ENCODE results near the gene SLC6A3.

DNA sequence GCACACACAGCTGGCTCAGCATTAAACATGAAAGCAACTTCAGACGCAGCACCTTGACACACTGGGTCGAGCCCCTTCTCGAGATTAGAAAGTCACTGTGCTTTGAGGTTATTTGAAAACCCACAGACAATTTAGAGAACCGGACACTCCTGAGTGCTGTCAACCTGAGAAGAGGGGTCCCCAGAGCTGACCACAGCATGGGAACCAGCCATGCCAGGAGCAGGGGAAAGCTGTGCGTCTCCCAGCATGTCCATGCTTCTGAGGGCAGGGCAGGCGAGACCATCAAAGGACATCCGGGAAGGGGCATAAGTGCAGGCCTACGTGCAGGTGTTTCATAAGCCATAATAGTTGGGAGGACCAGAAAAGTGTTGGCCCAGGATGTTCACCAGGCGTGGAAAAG lies 20.5 kb downstream of the SLC6A3 start:
- TF ChIP-seq, protein P1, sequence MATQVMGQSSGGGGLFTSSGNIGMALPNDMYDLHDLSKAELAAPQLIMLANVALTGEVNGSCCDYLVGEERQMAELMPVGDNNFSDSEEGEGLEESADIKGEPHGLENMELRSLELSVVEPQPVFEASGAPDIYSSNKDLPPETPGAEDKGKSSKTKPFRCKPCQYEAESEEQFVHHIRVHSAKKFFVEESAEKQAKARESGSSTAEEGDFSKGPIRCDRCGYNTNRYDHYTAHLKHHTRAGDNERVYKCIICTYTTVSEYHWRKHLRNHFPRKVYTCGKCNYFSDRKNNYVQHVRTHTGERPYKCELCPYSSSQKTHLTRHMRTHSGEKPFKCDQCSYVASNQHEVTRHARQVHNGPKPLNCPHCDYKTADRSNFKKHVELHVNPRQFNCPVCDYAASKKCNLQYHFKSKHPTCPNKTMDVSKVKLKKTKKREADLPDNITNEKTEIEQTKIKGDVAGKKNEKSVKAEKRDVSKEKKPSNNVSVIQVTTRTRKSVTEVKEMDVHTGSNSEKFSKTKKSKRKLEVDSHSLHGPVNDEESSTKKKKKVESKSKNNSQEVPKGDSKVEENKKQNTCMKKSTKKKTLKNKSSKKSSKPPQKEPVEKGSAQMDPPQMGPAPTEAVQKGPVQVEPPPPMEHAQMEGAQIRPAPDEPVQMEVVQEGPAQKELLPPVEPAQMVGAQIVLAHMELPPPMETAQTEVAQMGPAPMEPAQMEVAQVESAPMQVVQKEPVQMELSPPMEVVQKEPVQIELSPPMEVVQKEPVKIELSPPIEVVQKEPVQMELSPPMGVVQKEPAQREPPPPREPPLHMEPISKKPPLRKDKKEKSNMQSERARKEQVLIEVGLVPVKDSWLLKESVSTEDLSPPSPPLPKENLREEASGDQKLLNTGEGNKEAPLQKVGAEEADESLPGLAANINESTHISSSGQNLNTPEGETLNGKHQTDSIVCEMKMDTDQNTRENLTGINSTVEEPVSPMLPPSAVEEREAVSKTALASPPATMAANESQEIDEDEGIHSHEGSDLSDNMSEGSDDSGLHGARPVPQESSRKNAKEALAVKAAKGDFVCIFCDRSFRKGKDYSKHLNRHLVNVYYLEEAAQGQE (IDR thresholded peaks at IDR 0.05; ENCODE audit: insufficient read depth in 1 of 2, low read depth in 2 of 2, low read length in 2 of 2): no peak
- TF ChIP-seq POLR2AphosphoS5 (IDR thresholded peaks at IDR 0.05; ENCODE audit: low read depth, low read length) (no peak), TAF1 (IDR thresholded peaks at IDR 0.05; ENCODE audit: borderline replicate concordance, insufficient read depth, low read length) (no peak)
